GM23338 (cell line): Measurements from ENCODE around the gene ADGRD2. TPM values are rescaled to one million over a fixed set of nuclear protein-coding genes. Genes with fewer than 3 reads are reported as not detected.

Experiments used
- ATAC-seq: fragments of 200-7000 bp; cut with Tn5 transposase; 3 replicates; pipeline ENCODE4 v1.9.1; 2020
- DNase-seq: peaks from one replicate; pipeline ENCODE4 v3.0.0-alpha.2; 2015; ENCODE audit warnings: low spot score
- H2AFZ ChIP-seq: fragments of 200-600 bp; sonication (generic); 2 replicates; pipeline ENCODE4 v1.8.0; 2016; ENCODE audit warnings: antibody characterized with exemption, mild to moderate bottlenecking, moderate library complexity
- H3F3A ChIP-seq: fragments of 200-600 bp; sonication (generic); replicated peaks from 2 replicates; pipeline ENCODE4 v1.8.0; 2017; ENCODE audit warnings: antibody characterized with exemption, mixed run types, low read depth
- H3K27ac ChIP-seq: fragments of 200-600 bp; sonication (generic); 2 replicates; pipeline ENCODE4 v1.6.1; 2016; ENCODE audit warnings: low read depth
- H3K27me3 ChIP-seq: fragments of 200-600 bp; sonication (generic); 2 replicates; pipeline ENCODE4 v1.8.0; 2016; ENCODE audit warnings: mild to moderate bottlenecking, mixed run types, moderate library complexity; ENCODE audit not compliant: insufficient read depth
- H3K36me3 ChIP-seq: fragments of 200-600 bp; sonication (generic); 2 replicates; pipeline ENCODE4 v1.8.0; 2016; ENCODE audit warnings: mild to moderate bottlenecking; ENCODE audit not compliant: insufficient read depth
- H3K4me1 ChIP-seq: fragments of 200-600 bp; sonication (generic); 2 replicates; pipeline ENCODE4 v1.8.0; 2016; ENCODE audit warnings: mild to moderate bottlenecking, moderate library complexity; ENCODE audit not compliant: insufficient read depth
- H3K4me2 ChIP-seq: fragments of 200-600 bp; sonication (generic); 2 replicates; pipeline ENCODE4 v1.7.1; 2017; ENCODE audit warnings: mixed run types
- H3K4me3 ChIP-seq: fragments of 200-600 bp; sonication (generic); 2 replicates; pipeline ENCODE4 v1.6.1; 2016; ENCODE audit warnings: mixed run types
- H3K79me2 ChIP-seq: fragments of 200-600 bp; sonication (generic); replicated peaks from 2 replicates; pipeline ENCODE4 v1.8.0; 2017; ENCODE audit warnings: mild to moderate bottlenecking; ENCODE audit not compliant: insufficient read depth
- H3K9me2 ChIP-seq: fragments of 200-600 bp; sonication (generic); 2 replicates; pipeline ENCODE4 v1.8.0; 2017; ENCODE audit not compliant: insufficient read depth
- H4K20me1 ChIP-seq: fragments of 200-600 bp; sonication (generic); replicated peaks from 2 replicates; pipeline ENCODE4 v1.8.0; 2017; ENCODE audit warnings: mild to moderate bottlenecking; ENCODE audit not compliant: insufficient read depth
- H3K27ac Mint-ChIP-seq: 2 replicates; pipeline ENCODE4 v1.8.0; 2020; ENCODE audit warnings: inconsistent platforms, mild to moderate bottlenecking, moderate library complexity, mixed read lengths
- H3K27me3 Mint-ChIP-seq: 3 replicates; pipeline ENCODE4 v1.8.0; 2022; ENCODE audit warnings: low read depth, mild to moderate bottlenecking, moderate library complexity, mixed read lengths, inconsistent platforms; ENCODE audit not compliant: insufficient read depth, poor library complexity
- H3K36me3 Mint-ChIP-seq: 3 replicates; pipeline ENCODE4 v1.8.0; 2021; ENCODE audit warnings: low read depth, mild to moderate bottlenecking, inconsistent platforms, moderate library complexity, mixed read lengths
- H3K4me1 Mint-ChIP-seq: 3 replicates; pipeline ENCODE4 v1.8.0; 2020; ENCODE audit warnings: mild to moderate bottlenecking, inconsistent platforms, mixed read lengths
- H3K4me3 Mint-ChIP-seq: 3 replicates; pipeline ENCODE4 v1.8.0; 2021; ENCODE audit warnings: moderate library complexity, mild to moderate bottlenecking, inconsistent platforms, mixed read lengths
- H3K9me3 Mint-ChIP-seq: 3 replicates; pipeline ENCODE4 v1.8.0; 2020; ENCODE audit warnings: moderate library complexity, mild to moderate bottlenecking, inconsistent platforms, mixed read lengths
- CREB1 ChIP-seq: fragments of 250-450 bp; sonication (Bioruptor Pico); IDR thresholded peaks from 2 replicates; pipeline ENCODE4 v1.5.0; 2020; ENCODE audit warnings: low read depth, mild to moderate bottlenecking, moderate library complexity
- EZH2phosphoT487 ChIP-seq: fragments of 200-600 bp; sonication (generic); IDR thresholded peaks from one replicate; pipeline ENCODE4 v1.8.1; 2018; ENCODE audit warnings: antibody characterized with exemption; ENCODE audit not compliant: unreplicated experiment
- ZNF331 ChIP-seq: fragments of 250-450 bp; sonication (Bioruptor Pico); IDR thresholded peaks from 2 replicates; pipeline ENCODE4 v1.5.0; 2020; ENCODE audit warnings: low read depth, mild to moderate bottlenecking, moderate library complexity
- polyA plus RNA-seq: library from polyadenylated mRNA; unstranded; fragments of >200 nt; fragmentation: Nextera tagmentation; extraction: Ambion mirVana; gene quantifications from 2 replicates; pipeline ENCODE4 v1.2.1, GENCODE V29; 2016
- total RNA-seq: library from RNA; depleted of rRNA; stranded (reverse); fragments of >200 nt; shearing (Covaris generic); gene quantifications from 2 replicates; pipeline ENCODE4 v1.2.3, GENCODE V29; 2014
- TF ChIP-seq, protein P1 (sequence below): fragments of 250-450 bp; sonication (Bioruptor Pico); IDR thresholded peaks from 2 replicates; pipeline ENCODE4 v1.5.0; 2020; ENCODE audit warnings: mild to moderate bottlenecking, moderate library complexity
- TF ChIP-seq, protein P2 (sequence below), 2 experiments: fragments of 200-600 bp in 1 of 2; sonication (generic) in 1 of 2; conservative IDR thresholded peaks; 2 replicates each; pipeline versions ENCODE4 v1.5.1 to v1.6.1; 2016 to 2017; ENCODE audit warnings: antibody characterized with exemption in 2 of 2, low read depth in 2 of 2, mild to moderate bottlenecking in 2 of 2, moderate library complexity in 1 of 2
- TF ChIP-seq, protein P3 (sequence below): IDR thresholded peaks from 2 replicates; pipeline ENCODE4 v1.6.1; 2016; ENCODE audit warnings: antibody characterized with exemption

The ADGRD2 gene
- total and polyA plus RNA-seq, 2 experiments from 2014 or later, result 0.45 to 0.78 TPM

DNA sequence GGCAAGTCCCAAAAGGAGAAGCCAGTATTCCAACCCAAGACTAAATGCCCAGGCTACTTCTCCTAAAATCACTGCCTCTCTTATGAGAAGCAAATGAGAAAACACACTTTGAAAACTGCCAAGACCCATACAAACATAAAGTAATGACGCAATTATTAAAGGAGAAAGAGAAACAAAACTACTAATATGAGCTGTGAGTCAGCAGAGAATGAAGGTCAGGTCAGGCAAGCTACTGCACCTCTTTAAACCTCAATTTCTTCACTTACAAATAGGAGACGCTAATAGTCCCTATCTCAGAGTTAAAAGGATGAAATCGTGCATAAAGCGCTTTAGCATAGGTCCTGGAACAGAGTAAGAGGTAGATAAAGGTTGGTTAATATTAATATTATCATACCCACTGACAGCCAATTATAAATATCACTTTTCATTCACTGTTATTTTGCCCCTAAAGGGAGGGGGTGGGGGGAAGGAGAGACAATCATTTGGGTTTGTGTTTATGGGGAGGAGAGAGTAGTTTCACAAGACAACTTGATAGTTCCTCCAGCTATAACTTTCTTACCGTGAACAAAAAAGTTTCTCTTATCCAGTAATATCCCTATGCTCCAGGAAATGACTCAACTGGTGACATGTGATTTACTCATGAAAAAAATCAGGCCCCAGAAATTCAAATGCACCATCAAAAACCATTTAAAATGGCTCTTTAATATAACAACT lies 38.6 kb upstream of the ADGRD2 start (continued):
- TF ChIP-seq, protein P1, sequence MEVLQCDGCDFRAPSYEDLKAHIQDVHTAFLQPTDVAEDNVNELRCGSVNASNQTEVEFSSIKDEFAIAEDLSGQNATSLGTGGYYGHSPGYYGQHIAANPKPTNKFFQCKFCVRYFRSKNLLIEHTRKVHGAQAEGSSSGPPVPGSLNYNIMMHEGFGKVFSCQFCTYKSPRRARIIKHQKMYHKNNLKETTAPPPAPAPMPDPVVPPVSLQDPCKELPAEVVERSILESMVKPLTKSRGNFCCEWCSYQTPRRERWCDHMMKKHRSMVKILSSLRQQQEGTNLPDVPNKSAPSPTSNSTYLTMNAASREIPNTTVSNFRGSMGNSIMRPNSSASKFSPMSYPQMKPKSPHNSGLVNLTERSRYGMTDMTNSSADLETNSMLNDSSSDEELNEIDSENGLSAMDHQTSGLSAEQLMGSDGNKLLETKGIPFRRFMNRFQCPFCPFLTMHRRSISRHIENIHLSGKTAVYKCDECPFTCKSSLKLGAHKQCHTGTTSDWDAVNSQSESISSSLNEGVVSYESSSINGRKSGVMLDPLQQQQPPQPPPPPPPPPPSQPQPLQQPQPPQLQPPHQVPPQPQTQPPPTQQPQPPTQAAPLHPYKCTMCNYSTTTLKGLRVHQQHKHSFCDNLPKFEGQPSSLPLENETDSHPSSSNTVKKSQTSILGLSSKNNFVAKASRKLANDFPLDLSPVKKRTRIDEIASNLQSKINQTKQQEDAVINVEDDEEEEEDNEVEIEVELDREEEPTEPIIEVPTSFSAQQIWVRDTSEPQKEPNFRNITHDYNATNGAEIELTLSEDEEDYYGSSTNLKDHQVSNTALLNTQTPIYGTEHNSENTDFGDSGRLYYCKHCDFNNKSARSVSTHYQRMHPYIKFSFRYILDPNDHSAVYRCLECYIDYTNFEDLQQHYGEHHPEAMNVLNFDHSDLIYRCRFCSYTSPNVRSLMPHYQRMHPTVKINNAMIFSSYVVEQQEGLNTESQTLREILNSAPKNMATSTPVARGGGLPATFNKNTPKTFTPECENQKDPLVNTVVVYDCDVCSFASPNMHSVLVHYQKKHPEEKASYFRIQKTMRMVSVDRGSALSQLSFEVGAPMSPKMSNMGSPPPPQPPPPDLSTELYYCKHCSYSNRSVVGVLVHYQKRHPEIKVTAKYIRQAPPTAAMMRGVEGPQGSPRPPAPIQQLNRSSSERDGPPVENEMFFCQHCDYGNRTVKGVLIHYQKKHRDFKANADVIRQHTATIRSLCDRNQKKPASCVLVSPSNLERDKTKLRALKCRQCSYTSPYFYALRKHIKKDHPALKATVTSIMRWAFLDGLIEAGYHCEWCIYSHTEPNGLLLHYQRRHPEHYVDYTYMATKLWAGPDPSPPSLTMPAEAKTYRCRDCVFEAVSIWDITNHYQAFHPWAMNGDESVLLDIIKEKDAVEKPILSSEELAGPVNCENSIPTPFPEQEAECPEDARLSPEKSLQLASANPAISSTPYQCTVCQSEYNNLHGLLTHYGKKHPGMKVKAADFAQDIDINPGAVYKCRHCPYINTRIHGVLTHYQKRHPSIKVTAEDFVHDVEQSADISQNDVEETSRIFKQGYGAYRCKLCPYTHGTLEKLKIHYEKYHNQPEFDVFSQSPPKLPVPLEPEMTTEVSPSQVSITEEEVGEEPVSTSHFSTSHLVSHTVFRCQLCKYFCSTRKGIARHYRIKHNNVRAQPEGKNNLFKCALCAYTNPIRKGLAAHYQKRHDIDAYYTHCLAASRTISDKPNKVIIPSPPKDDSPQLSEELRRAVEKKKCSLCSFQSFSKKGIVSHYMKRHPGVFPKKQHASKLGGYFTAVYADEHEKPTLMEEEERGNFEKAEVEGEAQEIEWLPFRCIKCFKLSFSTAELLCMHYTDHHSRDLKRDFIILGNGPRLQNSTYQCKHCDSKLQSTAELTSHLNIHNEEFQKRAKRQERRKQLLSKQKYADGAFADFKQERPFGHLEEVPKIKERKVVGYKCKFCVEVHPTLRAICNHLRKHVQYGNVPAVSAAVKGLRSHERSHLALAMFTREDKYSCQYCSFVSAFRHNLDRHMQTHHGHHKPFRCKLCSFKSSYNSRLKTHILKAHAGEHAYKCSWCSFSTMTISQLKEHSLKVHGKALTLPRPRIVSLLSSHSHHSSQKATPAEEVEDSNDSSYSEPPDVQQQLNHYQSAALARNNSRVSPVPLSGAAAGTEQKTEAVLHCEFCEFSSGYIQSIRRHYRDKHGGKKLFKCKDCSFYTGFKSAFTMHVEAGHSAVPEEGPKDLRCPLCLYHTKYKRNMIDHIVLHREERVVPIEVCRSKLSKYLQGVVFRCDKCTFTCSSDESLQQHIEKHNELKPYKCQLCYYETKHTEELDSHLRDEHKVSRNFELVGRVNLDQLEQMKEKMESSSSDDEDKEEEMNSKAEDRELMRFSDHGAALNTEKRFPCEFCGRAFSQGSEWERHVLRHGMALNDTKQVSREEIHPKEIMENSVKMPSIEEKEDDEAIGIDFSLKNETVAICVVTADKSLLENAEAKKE, result no peak
- no peak for TF ChIP-seq EZH2phosphoT487

DNA sequence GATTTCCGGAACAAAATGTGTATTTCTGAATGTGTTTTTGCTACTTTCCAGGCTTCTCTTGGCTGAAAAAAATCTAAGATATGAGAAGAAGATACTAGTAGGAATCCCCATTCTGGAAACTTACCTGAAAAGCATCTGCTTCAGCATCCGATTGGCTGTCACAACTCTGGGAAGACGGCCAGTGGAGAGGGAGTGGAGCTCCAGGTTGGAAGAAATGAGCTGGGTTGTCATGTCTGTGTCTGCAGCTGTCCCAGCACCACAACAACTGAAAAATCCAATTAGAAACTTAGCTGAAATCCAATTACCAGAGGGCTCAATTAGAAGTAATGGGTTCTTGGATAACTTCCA lies 38.0 kb upstream of the ADGRD2 start:
- no peak overlapping the region for H3K27ac ChIP-seq
- no peaks in the 10 kb centered on the region for H3K9me2 ChIP-seq
- H3K4me1 Mint-ChIP-seq, result peaks cover 5% of the 10 kb centered on the region; the same call in 2 of the 3 replicates
- no peak overlapping the region for H3K4me3 Mint-ChIP-seq
- H3K27ac Mint-ChIP-seq, result no peak overlapping the region
- no peak overlapping the region for H2AFZ ChIP-seq
- peaks cover 8% of the 10 kb centered on the region; the same call in 1 of the 2 replicates for H3F3A ChIP-seq
- peaks cover 55% of the 10 kb centered on the region for H3K36me3 ChIP-seq
- no peak for ATAC-seq
- H3K79me2 ChIP-seq, result peaks cover 62% of the 10 kb centered on the region
- peaks cover 70% of the 10 kb centered on the region for H3K36me3 Mint-ChIP-seq
- H3K4me3 ChIP-seq, result no peak overlapping the region
- H3K9me3 Mint-ChIP-seq, result no peaks in the 10 kb centered on the region
- peaks cover 6% of the 10 kb centered on the region; the same call in 1 of the 2 replicates for H3K4me1 ChIP-seq
- H3K27me3 ChIP-seq, result no peaks in the 10 kb centered on the region
- H4K20me1 ChIP-seq, result peaks cover 21% of the 10 kb centered on the region
- peaks cover 8% of the 10 kb centered on the region for H3K27me3 Mint-ChIP-seq
- H3K4me2 ChIP-seq, result no peak overlapping the region
- no peak for DNase-seq
- no peak for TF ChIP-seq ZNF331
- TF ChIP-seq, protein P2, sequence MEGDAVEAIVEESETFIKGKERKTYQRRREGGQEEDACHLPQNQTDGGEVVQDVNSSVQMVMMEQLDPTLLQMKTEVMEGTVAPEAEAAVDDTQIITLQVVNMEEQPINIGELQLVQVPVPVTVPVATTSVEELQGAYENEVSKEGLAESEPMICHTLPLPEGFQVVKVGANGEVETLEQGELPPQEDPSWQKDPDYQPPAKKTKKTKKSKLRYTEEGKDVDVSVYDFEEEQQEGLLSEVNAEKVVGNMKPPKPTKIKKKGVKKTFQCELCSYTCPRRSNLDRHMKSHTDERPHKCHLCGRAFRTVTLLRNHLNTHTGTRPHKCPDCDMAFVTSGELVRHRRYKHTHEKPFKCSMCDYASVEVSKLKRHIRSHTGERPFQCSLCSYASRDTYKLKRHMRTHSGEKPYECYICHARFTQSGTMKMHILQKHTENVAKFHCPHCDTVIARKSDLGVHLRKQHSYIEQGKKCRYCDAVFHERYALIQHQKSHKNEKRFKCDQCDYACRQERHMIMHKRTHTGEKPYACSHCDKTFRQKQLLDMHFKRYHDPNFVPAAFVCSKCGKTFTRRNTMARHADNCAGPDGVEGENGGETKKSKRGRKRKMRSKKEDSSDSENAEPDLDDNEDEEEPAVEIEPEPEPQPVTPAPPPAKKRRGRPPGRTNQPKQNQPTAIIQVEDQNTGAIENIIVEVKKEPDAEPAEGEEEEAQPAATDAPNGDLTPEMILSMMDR (conservative IDR thresholded peaks at IDR 0.05; ENCODE audit: low read depth in 2 of 2), result no peak
- no peak for TF ChIP-seq CREB1 (CRISPR knock-in tag)
- TF ChIP-seq, protein P3, sequence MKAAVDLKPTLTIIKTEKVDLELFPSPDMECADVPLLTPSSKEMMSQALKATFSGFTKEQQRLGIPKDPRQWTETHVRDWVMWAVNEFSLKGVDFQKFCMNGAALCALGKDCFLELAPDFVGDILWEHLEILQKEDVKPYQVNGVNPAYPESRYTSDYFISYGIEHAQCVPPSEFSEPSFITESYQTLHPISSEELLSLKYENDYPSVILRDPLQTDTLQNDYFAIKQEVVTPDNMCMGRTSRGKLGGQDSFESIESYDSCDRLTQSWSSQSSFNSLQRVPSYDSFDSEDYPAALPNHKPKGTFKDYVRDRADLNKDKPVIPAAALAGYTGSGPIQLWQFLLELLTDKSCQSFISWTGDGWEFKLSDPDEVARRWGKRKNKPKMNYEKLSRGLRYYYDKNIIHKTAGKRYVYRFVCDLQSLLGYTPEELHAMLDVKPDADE, result no peak
